SK-N-SH treated with all-trans-retinoic acid at 6 μM for 48 hours (cell line): ENCODE data around the gene STK39.

ENCODE experiments used
- BACH2 ChIP-seq: fragments of 250-450 bp; sonication (Bioruptor Pico); IDR thresholded peaks from 2 replicates; pipeline ENCODE4 v1.9.0; 2021; ENCODE audit warnings: mild to moderate bottlenecking, borderline replicate concordance
- CREB5 ChIP-seq: fragments of 250-450 bp; sonication (Bioruptor Pico); IDR thresholded peaks from 2 replicates; pipeline ENCODE4 v1.5.1; 2020; ENCODE audit warnings: low read depth, mild to moderate bottlenecking, moderate library complexity
- POU6F1 ChIP-seq: fragments of 250-450 bp; sonication (Bioruptor Pico); IDR thresholded peaks from 2 replicates; pipeline ENCODE4 v1.8.0; 2021; ENCODE audit warnings: low read depth, mild to moderate bottlenecking, moderate library complexity, borderline replicate concordance
- PPARA ChIP-seq: fragments of 250-450 bp; sonication (Bioruptor Pico); IDR thresholded peaks from 2 replicates; pipeline ENCODE4 v1.5.0; 2020; ENCODE audit warnings: mild to moderate bottlenecking, borderline replicate concordance
- ZC3H10 ChIP-seq: fragments of 250-450 bp; sonication (Bioruptor Pico); IDR thresholded peaks from 2 replicates; pipeline ENCODE4 v1.5.1; 2021; ENCODE audit warnings: mild to moderate bottlenecking, moderate library complexity

- TF ChIP-seq PPARA (CRISPR knock-in tag) (no peak), BACH2 (no peak), CREB5 (no peak), ZC3H10 (CRISPR knock-in tag) (no peak), POU6F1 (CRISPR knock-in tag) (no peak)
Measured at GRCh38 chr2:168143813-168144212, 103.6 kb downstream of the STK39 start.
